Suprapubic skin (tissue), 4 donors: Measurements from ENCODE around the gene FGD5.

ENCODE experiments used
- CTCF ChIP-seq, 2 donors: fragments of 200-600 bp in 1 of 2; fragments of 450-650 bp in 1 of 2; sonication (generic) in 1 of 2; IDR thresholded peaks; one replicate each; pipeline ENCODE4 v1.5.1; 2016 to 2019; ENCODE audit warnings: antibody characterized with exemption in 2 of 2, mild to moderate bottlenecking in 1 of 2, moderate library complexity in 1 of 2
- POLR2A ChIP-seq, 2 donors: fragments of 450-650 bp; IDR thresholded peaks; one replicate each; pipeline ENCODE4 v1.6.1; 2017; ENCODE audit warnings: antibody characterized with exemption in 2 of 2, mild to moderate bottlenecking in 2 of 2, moderate library complexity in 2 of 2
- POLR2AphosphoS5 ChIP-seq, 3 donors: sonication (generic); formaldehyde crosslinking; IDR thresholded peaks; one replicate each; pipeline ENCODE4 v1.6.1; 2017; ENCODE audit warnings: antibody characterized with exemption in 3 of 3

DNA sequence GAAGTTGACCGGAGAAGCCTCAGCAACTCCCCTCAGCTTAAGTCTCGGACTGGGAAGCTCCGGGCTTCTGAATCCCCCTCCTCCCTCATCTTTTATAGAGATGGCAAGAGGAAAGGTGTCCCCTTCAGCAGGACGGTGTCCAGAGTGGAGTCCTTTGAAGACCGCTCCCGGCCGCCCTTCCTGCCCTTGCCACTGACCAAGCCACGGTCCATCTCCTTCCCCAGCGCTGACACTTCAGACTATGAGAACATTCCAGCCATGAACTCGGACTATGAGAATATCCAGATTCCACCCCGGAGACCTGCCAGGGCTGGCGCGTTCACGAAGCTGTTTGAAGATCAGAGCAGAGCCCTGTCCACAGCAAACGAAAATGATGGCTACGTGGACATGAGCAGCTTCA is 2.4 kb downstream of the FGD5 start:
- TF ChIP-seq POLR2AphosphoS5 (IDR thresholded peaks at IDR 0.05) = no peak
- TF ChIP-seq POLR2A (IDR thresholded peaks at IDR 0.05) = no peak
- no peak for TF ChIP-seq CTCF (IDR thresholded peaks at IDR 0.05)
